ENCODE results near the gene ZNF620.
A peak's percentile ranks its signal among the peaks of the same experiment; 100 is the strongest.

ZNF620 gene

GRCh38 chr3:40511031-40511718 lies 5.3 kb downstream of the ZNF620 start:
- no peak overlapping the region for H3K4ac ChIP-seq (ENCODE audit: low read depth, low read length)
- H3K79me1 ChIP-seq (ENCODE audit: low read length) = no peaks in the 10 kb centered on the region
- H3K4me1 ChIP-seq (ENCODE audit: control insufficient read depth, low read depth, low read length) = no peaks in the 10 kb centered on the region
- H2BK5ac ChIP-seq (ENCODE audit: low read length) = no peak overlapping the region
- no peak for DNase-seq
- no peak overlapping the region for H3K9ac ChIP-seq (ENCODE audit: low read length)
- no peak overlapping the region for H2BK15ac ChIP-seq (replicated peaks; ENCODE audit: low read depth)
- H3K18ac ChIP-seq (ENCODE audit: low read length) = no peak overlapping the region
- no peak overlapping the region for H3K4me2 ChIP-seq (ENCODE audit: low read length)
- H4K5ac ChIP-seq (ENCODE audit: low read length) = no peak overlapping the region
- no peak overlapping the region for H3K23ac ChIP-seq (ENCODE audit: low read length)
- H3K79me2 ChIP-seq (ENCODE audit: control insufficient read depth, insufficient read depth, low read length) = no peaks in the 10 kb centered on the region
- no CpG with 5 or more reads among the region's 1 CpG for WGBS (ENCODE audit: extremely low coverage, insufficient coverage, low lambda C conversion rate)
- H2AK5ac ChIP-seq (ENCODE audit: low read length) = no peak overlapping the region
- no peak overlapping the region for H4K8ac ChIP-seq (ENCODE audit: low read depth, low read length)
- H3K36me3 ChIP-seq (ENCODE audit: control insufficient read depth, insufficient read depth, low read length) = no peaks in the 10 kb centered on the region
- no peak overlapping the region for H3K27ac ChIP-seq (ENCODE audit: low read depth, low read length)
- H3K27me3 ChIP-seq (ENCODE audit: insufficient read depth, low read length, poor library complexity) = no peaks in the 10 kb centered on the region
- H3K4me3 ChIP-seq (ENCODE audit: low read length) = no peak overlapping the region
- H2BK120ac ChIP-seq (ENCODE audit: low read depth, low read length) = no peak overlapping the region
- no peak overlapping the region for H3K56ac ChIP-seq (ENCODE audit: low read length)

GRCh38 chr3:40516201-40516600 lies 10.4 kb downstream of the ZNF620 start:
- no peak overlapping the region for H3K4ac ChIP-seq (ENCODE audit: low read depth, low read length)
- H3K9ac ChIP-seq (ENCODE audit: low read length) = no peak overlapping the region
- H3K18ac ChIP-seq (ENCODE audit: low read length) = no peak overlapping the region
- H3K4me3 ChIP-seq (ENCODE audit: low read length) = no peak overlapping the region
- no peak overlapping the region for H4K8ac ChIP-seq (ENCODE audit: low read depth, low read length)
- H2BK5ac ChIP-seq (ENCODE audit: low read length) = no peak overlapping the region
- no CpG with 5 or more reads among the region's 5 CpGs for WGBS (ENCODE audit: extremely low coverage, insufficient coverage, low lambda C conversion rate)
- H3K56ac ChIP-seq (ENCODE audit: low read length) = no peak overlapping the region
- no peaks in the 10 kb centered on the region for H3K79me1 ChIP-seq (ENCODE audit: low read length)
- no peak overlapping the region for H2BK15ac ChIP-seq (replicated peaks; ENCODE audit: low read depth)
- no peaks in the 10 kb centered on the region for H3K4me1 ChIP-seq (ENCODE audit: control insufficient read depth, low read depth, low read length)
- no peak overlapping the region for H3K23ac ChIP-seq (ENCODE audit: low read length)
- H3K79me2 ChIP-seq (ENCODE audit: control insufficient read depth, insufficient read depth, low read length) = no peaks in the 10 kb centered on the region
- H3K4me2 ChIP-seq (ENCODE audit: low read length) = no peak overlapping the region
- H3K27ac ChIP-seq (ENCODE audit: low read depth, low read length) = no peak overlapping the region
- H2AK5ac ChIP-seq (ENCODE audit: low read length) = no peak overlapping the region
- H4K5ac ChIP-seq (ENCODE audit: low read length) = no peak overlapping the region
- DNase-seq = peak; percentile 24
- no peak overlapping the region for H2BK120ac ChIP-seq (ENCODE audit: low read depth, low read length)
- no peaks in the 10 kb centered on the region for H3K36me3 ChIP-seq (ENCODE audit: control insufficient read depth, insufficient read depth, low read length)
- H3K27me3 ChIP-seq (ENCODE audit: insufficient read depth, low read length, poor library complexity) = no peaks in the 10 kb centered on the region

DNA sequence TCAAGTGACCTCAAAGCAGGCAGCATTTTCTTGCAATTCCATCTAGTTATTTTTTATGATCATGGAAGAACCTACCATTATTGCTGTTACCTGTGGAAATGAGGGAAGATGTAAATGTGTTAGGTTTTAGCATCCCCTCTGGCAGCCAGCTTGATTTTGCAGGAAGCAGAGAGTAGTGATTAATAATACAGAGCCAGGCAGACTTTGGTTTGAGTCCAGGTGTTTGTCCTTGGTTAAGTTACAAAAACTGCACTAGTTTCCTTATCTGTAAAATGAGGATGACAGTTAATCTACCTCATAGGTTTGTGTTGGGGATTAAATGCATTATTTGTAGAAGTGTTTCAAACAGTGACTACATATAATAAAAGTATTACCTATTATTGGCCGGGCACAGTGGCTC lies 12.2 kb downstream of the ZNF620 start:
- H3K27ac ChIP-seq (ENCODE audit: low read depth, low read length) = no peak overlapping the region
- DNase-seq = no peak
- no peak overlapping the region for H4K5ac ChIP-seq (ENCODE audit: low read length)
- H3K4me2 ChIP-seq (ENCODE audit: low read length) = no peak overlapping the region
- no peaks in the 10 kb centered on the region for H3K79me2 ChIP-seq (ENCODE audit: control insufficient read depth, insufficient read depth, low read length)
- WGBS (ENCODE audit: extremely low coverage, insufficient coverage, low lambda C conversion rate) = no CpG with 5 or more reads among the region's 1 CpG
- no peak overlapping the region for H3K18ac ChIP-seq (ENCODE audit: low read length)
- H4K8ac ChIP-seq (ENCODE audit: low read depth, low read length) = no peak overlapping the region
- no peak overlapping the region for H3K4me3 ChIP-seq (ENCODE audit: low read length)
- H3K4me1 ChIP-seq (ENCODE audit: control insufficient read depth, low read depth, low read length) = no peaks in the 10 kb centered on the region
- no peak overlapping the region for H2BK5ac ChIP-seq (ENCODE audit: low read length)
- H3K4ac ChIP-seq (ENCODE audit: low read depth, low read length) = no peak overlapping the region
- H3K36me3 ChIP-seq (ENCODE audit: control insufficient read depth, insufficient read depth, low read length) = no peaks in the 10 kb centered on the region
- H3K27me3 ChIP-seq (ENCODE audit: insufficient read depth, low read length, poor library complexity) = no peaks in the 10 kb centered on the region
- H3K79me1 ChIP-seq (ENCODE audit: low read length) = no peaks in the 10 kb centered on the region
- no peak overlapping the region for H3K9ac ChIP-seq (ENCODE audit: low read length)
- H2BK120ac ChIP-seq (ENCODE audit: low read depth, low read length) = no peak overlapping the region
- no peak overlapping the region for H2AK5ac ChIP-seq (ENCODE audit: low read length)
- H3K56ac ChIP-seq (ENCODE audit: low read length) = no peak overlapping the region
- H2BK15ac ChIP-seq (replicated peaks; ENCODE audit: low read depth) = no peak overlapping the region
- H3K23ac ChIP-seq (ENCODE audit: low read length) = no peak overlapping the region

- Histone ChIP-seq H3K4me1 (ENCODE audit: control insufficient read depth, low read depth, low read length) (no peaks in the 10 kb centered on the region), H3K9ac (ENCODE audit: low read length) (no peak overlapping the region), H3K23ac (ENCODE audit: low read length) (no peak overlapping the region), H2BK120ac (ENCODE audit: low read depth, low read length) (no peak overlapping the region), H3K4ac (ENCODE audit: low read depth, low read length) (no peak overlapping the region), H3K79me2 (ENCODE audit: control insufficient read depth, insufficient read depth, low read length) (no peaks in the 10 kb centered on the region), H2AK5ac (ENCODE audit: low read length) (no peak overlapping the region), H3K4me3 (ENCODE audit: low read length) (no peak overlapping the region), H3K27ac (ENCODE audit: low read depth, low read length) (no peak overlapping the region), H4K5ac (ENCODE audit: low read length) (no peak overlapping the region), H3K27me3 (ENCODE audit: insufficient read depth, low read length, poor library complexity) (no peaks in the 10 kb centered on the region), H3K56ac (ENCODE audit: low read length) (no peak overlapping the region), H3K36me3 (ENCODE audit: control insufficient read depth, insufficient read depth, low read length) (no peaks in the 10 kb centered on the region), H3K4me2 (ENCODE audit: low read length) (no peak overlapping the region), H2BK5ac (ENCODE audit: low read length) (no peak overlapping the region), H2BK15ac (replicated peaks; ENCODE audit: low read depth) (no peak overlapping the region), H3K79me1 (ENCODE audit: low read length) (no peaks in the 10 kb centered on the region), H3K18ac (ENCODE audit: low read length) (no peak overlapping the region), H4K8ac (ENCODE audit: low read depth, low read length) (no peak overlapping the region)
- DNase-seq = no peak
- WGBS (ENCODE audit: extremely low coverage, insufficient coverage, low lambda C conversion rate) = 100% methylated on average over 1 of the region's 1 CpG
Measured at GRCh38 chr3:40518848-40519247, 13.0 kb downstream of the ZNF620 start.

GRCh38 chr3:40521254-40521653 lies 15.4 kb downstream of the ZNF620 start:
- Histone ChIP-seq H3K18ac (ENCODE audit: low read length) (no peak overlapping the region), H3K27me3 (ENCODE audit: insufficient read depth, low read length, poor library complexity) (no peaks in the 10 kb centered on the region), H2AK5ac (ENCODE audit: low read length) (no peak overlapping the region), H2BK5ac (ENCODE audit: low read length) (no peak overlapping the region), H3K23ac (ENCODE audit: low read length) (no peak overlapping the region), H4K8ac (ENCODE audit: low read depth, low read length) (no peak overlapping the region), H3K27ac (ENCODE audit: low read depth, low read length) (no peak overlapping the region), H2BK15ac (replicated peaks; ENCODE audit: low read depth) (no peak overlapping the region), H3K9ac (ENCODE audit: low read length) (no peak overlapping the region), H3K79me1 (ENCODE audit: low read length) (peaks cover 5% of the 10 kb centered on the region), H3K4me3 (ENCODE audit: low read length) (no peak overlapping the region), H3K4me1 (ENCODE audit: control insufficient read depth, low read depth, low read length) (peaks cover 4% of the 10 kb centered on the region), H3K4ac (ENCODE audit: low read depth, low read length) (no peak overlapping the region), H3K56ac (ENCODE audit: low read length) (no peak overlapping the region), H3K79me2 (ENCODE audit: control insufficient read depth, insufficient read depth, low read length) (peaks cover 7% of the 10 kb centered on the region), H2BK120ac (ENCODE audit: low read depth, low read length) (no peak overlapping the region), H3K36me3 (ENCODE audit: control insufficient read depth, insufficient read depth, low read length) (no peaks in the 10 kb centered on the region), H3K4me2 (ENCODE audit: low read length) (no peak overlapping the region), H4K5ac (ENCODE audit: low read length) (no peak overlapping the region)
- no CpG with 5 or more reads among the region's 3 CpGs for WGBS (ENCODE audit: extremely low coverage, insufficient coverage, low lambda C conversion rate)
- no peak for DNase-seq

GRCh38 chr3:40523781-40524180 lies 17.9 kb downstream of the ZNF620 start:
- no peak overlapping the region for H3K23ac ChIP-seq (ENCODE audit: low read length)
- H3K9ac ChIP-seq (ENCODE audit: low read length) = no peak overlapping the region
- no peak overlapping the region for H2BK15ac ChIP-seq (replicated peaks; ENCODE audit: low read depth)
- no peak overlapping the region for H3K56ac ChIP-seq (ENCODE audit: low read length)
- H4K8ac ChIP-seq (ENCODE audit: low read depth, low read length) = no peak overlapping the region
- no peak overlapping the region for H3K27ac ChIP-seq (ENCODE audit: low read depth, low read length)
- no peak overlapping the region for H3K18ac ChIP-seq (ENCODE audit: low read length)
- H3K4ac ChIP-seq (ENCODE audit: low read depth, low read length) = peak overlapping the region; percentile 59
- H2BK5ac ChIP-seq (ENCODE audit: low read length) = no peak overlapping the region
- no peak overlapping the region for H2AK5ac ChIP-seq (ENCODE audit: low read length)
- H3K4me3 ChIP-seq (ENCODE audit: low read length) = no peak overlapping the region
- H3K79me2 ChIP-seq (ENCODE audit: control insufficient read depth, insufficient read depth, low read length) = peaks cover 7% of the 10 kb centered on the region
- H3K27me3 ChIP-seq (ENCODE audit: insufficient read depth, low read length, poor library complexity) = no peaks in the 10 kb centered on the region
- WGBS (ENCODE audit: extremely low coverage, insufficient coverage, low lambda C conversion rate) = no CpG with 5 or more reads among the region's 2 CpGs
- no peak overlapping the region for H4K5ac ChIP-seq (ENCODE audit: low read length)
- H3K36me3 ChIP-seq (ENCODE audit: control insufficient read depth, insufficient read depth, low read length) = no peaks in the 10 kb centered on the region
- no peak overlapping the region for H3K4me2 ChIP-seq (ENCODE audit: low read length)
- peaks cover 7% of the 10 kb centered on the region for H3K79me1 ChIP-seq (ENCODE audit: low read length)
- peaks cover 4% of the 10 kb centered on the region for H3K4me1 ChIP-seq (ENCODE audit: control insufficient read depth, low read depth, low read length)
- no peak overlapping the region for H2BK120ac ChIP-seq (ENCODE audit: low read depth, low read length)
- no peak for DNase-seq

All from mesendoderm (in vitro differentiated cells).